AG09309 (cell line): ENCODE data around the gene COL26A1.
"Not testable (repeated sequence)": the region's sequence is repeated elsewhere in the genome, so short reads cannot be mapped to it uniquely, and the experiment has no call there.

ENCODE experiments used
- DNase-seq: peaks from one replicate; pipeline ENCODE4 v3.0.0-alpha.2; 2010; ENCODE audit warnings: low read depth
- H3K4me3 ChIP-seq: 2 replicates; pipeline ENCODE4 v1.5.1; 2011; ENCODE audit warnings: mild to moderate bottlenecking, low read depth, low read length, moderate library complexity; ENCODE audit not compliant: control insufficient read depth
- CTCF ChIP-seq: IDR thresholded peaks from 2 replicates; pipeline ENCODE4 v1.5.1; 2011; ENCODE audit warnings: mild to moderate bottlenecking, low read depth, low read length, inconsistent platforms; ENCODE audit not compliant: insufficient read depth, control insufficient read depth; ENCODE audit errors: missing control alignments

COL26A1 gene

GRCh38 chr7:101470668-101471487, 108.2 kb downstream of the COL26A1 start:
- no peak for TF ChIP-seq CTCF
- no peak overlapping the region for H3K4me3 ChIP-seq
- DNase-seq = no peak

GRCh38 chr7:101474178-101474577, 111.5 kb downstream of the COL26A1 start:
- no peak overlapping the region for H3K4me3 ChIP-seq
- no peak for DNase-seq
- TF ChIP-seq CTCF = no peak

GRCh38 chr7:101475691-101476090, 113.0 kb downstream of the COL26A1 start:
- DNase-seq, H3K4me3 ChIP-seq: not testable (repeated sequence)

- TF ChIP-seq CTCF = no peak
- no peak overlapping the region for H3K4me3 ChIP-seq
- DNase-seq = no peak
Measured at GRCh38 chr7:101479217-101479616, 116.5 kb downstream of the COL26A1 start.

GRCh38 chr7:101486056-101486432, 123.4 kb downstream of the COL26A1 start:
- not testable (repeated sequence) for DNase-seq, H3K4me3 ChIP-seq

GRCh38 chr7:101486433-101487104, 123.9 kb downstream of the COL26A1 start:
- DNase-seq = no peak
- H3K4me3 ChIP-seq = no peak overlapping the region
- no peak for TF ChIP-seq CTCF

DNA sequence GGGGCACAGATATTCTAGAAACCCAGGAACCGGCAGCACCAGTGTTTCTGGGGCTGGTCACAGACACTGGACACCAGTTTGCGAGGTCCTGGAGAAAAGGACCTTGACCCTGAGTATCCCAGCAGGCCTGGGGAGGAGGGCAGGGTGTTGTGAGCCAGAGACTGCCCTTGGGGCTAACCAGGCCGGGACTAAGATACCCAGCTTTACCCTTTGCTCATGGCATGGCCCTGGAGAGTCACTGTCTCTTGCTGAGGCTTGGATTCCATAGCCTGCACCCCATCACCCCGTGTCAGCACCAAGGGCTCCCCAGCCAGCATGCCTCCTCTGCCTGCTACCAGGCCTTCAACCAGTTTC, 124.4 kb downstream of the COL26A1 start:
- no peak for DNase-seq
- H3K4me3 ChIP-seq = no peak overlapping the region
- no peak for TF ChIP-seq CTCF
